Esophagus squamous epithelium (tissue), 4 donors: Measurements from ENCODE around the gene OTOF.

Experiments
- CTCF ChIP-seq, 6 experiments: fragments of 450-650 bp in 4 of 6; fragments of 200-600 bp in 2 of 6; sonication (generic) in 2 of 6; IDR thresholded peaks; one replicate each; pipeline ENCODE4 v1.5.1; 2016 to 2019; ENCODE audit warnings: antibody characterized with exemption in 6 of 6, mild to moderate bottlenecking in 4 of 6, moderate library complexity in 4 of 6
- POLR2A ChIP-seq, 4 donors: fragments of 450-650 bp; IDR thresholded peaks; one replicate each; pipeline ENCODE4 v1.6.1; 2017; ENCODE audit warnings: antibody characterized with exemption in 4 of 4, mild to moderate bottlenecking in 4 of 4, moderate library complexity in 3 of 4

- no peak for TF ChIP-seq CTCF (IDR thresholded peaks at IDR 0.05)
- no peak for TF ChIP-seq POLR2A (IDR thresholded peaks at IDR 0.05)
Measured at GRCh38 chr2:26457251-26457666, 20.7 kb downstream of the OTOF start.
